HepG2 (cell line): ENCODE measurements around the gene PACS1. TPM values are rescaled to one million over a fixed set of nuclear protein-coding genes. Genes with fewer than 3 reads are reported as not detected.

Source experiments
- CREB1 ChIP-seq, 2 experiments: fragments of 450-650 bp in 1 of 2; IDR thresholded peaks; 2 replicates each; pipeline ENCODE4 v1.6.1; 2016 to 2017; ENCODE audit warnings: control low read depth in 1 of 2, mild to moderate bottlenecking in 1 of 2, missing compliant biosample characterization in 1 of 2, missing genetic modification characterization in 1 of 2
- EEA1 ChIP-seq: sonication (generic); formaldehyde crosslinking; IDR thresholded peaks from 2 replicates; pipeline ENCODE4 v1.5.1; 2020; ENCODE audit warnings: mild to moderate bottlenecking, missing genetic modification reagents, borderline replicate concordance
- FOXA1 ChIP-seq, 2 experiments: fragments of 450-650 bp in 1 of 2; sonication (generic) in 1 of 2; formaldehyde crosslinking in 1 of 2; IDR thresholded peaks; 2 replicates each; pipeline versions ENCODE4 v1.4.0 to v1.6.1; 2016 to 2020; ENCODE audit warnings: missing genetic modification reagents in 1 of 2
- KLF13 ChIP-seq: sonication (generic); formaldehyde crosslinking; IDR thresholded peaks from 2 replicates; pipeline ENCODE4 v1.4.0; 2020; ENCODE audit warnings: mild to moderate bottlenecking, missing genetic modification reagents
- NFIB ChIP-seq: sonication (generic); formaldehyde crosslinking; IDR thresholded peaks from 2 replicates; pipeline ENCODE4 v1.9.0; 2021; ENCODE audit warnings: missing genetic modification reagents, mild to moderate bottlenecking, borderline replicate concordance
- NR2F2 ChIP-seq: IDR thresholded peaks from 2 replicates; pipeline ENCODE4 v1.6.1; 2012; ENCODE audit warnings: low read depth, inconsistent platforms, borderline replicate concordance
- ZBTB7A ChIP-seq: sonication (generic); formaldehyde crosslinking; IDR thresholded peaks from 2 replicates; pipeline ENCODE4 v1.8.0; 2022; ENCODE audit warnings: mild to moderate bottlenecking, missing genetic modification reagents
- ZFX ChIP-seq: sonication (generic); formaldehyde crosslinking; IDR thresholded peaks from 2 replicates; pipeline ENCODE4 v1.4.0; 2020; ENCODE audit warnings: mild to moderate bottlenecking, low read depth, missing genetic modification reagents, moderate library complexity
- polyA plus RNA-seq, 8 experiments: library from polyadenylated mRNA; depleted of rRNA in 3 of 8; stranded (reverse) in 7 of 8; unstranded in 1 of 8; fragments of >200 nt; fragmentation: Illumina TruSeq in 4 of 8; extraction: Trizol in 4 of 8; gene quantifications; 2 replicates each; pipeline versions ENCODE4 v1.2.1 to v1.2.3, GENCODE V29; 2011 to 2016; ENCODE audit warnings: low read depth in 4 of 8, missing spikeins in 1 of 8, mixed read lengths in 1 of 8; ENCODE audit not compliant: insufficient read depth in 1 of 8
- total RNA-seq, 5 experiments: library from RNA; depleted of rRNA; stranded (reverse); fragments of >200 nt; fragmentation: Illumina TruSeq; extraction: Trizol; gene quantifications; 2 replicates each; pipeline ENCODE4 v1.2.3, GENCODE V29; 2016; ENCODE audit warnings: low read depth in 1 of 5
- TF ChIP-seq, protein P1 (sequence below): sonication (generic); formaldehyde crosslinking; IDR thresholded peaks from 2 replicates; pipeline ENCODE4 v1.9.0; 2022; ENCODE audit warnings: missing genetic modification reagents, mild to moderate bottlenecking, borderline replicate concordance
- TF ChIP-seq, protein P2 (sequence below): sonication (generic); formaldehyde crosslinking; IDR thresholded peaks from 2 replicates; pipeline ENCODE4 v1.4.0; 2020; ENCODE audit warnings: missing genetic modification reagents
- TF ChIP-seq, protein P3 (sequence below): sonication (generic); formaldehyde crosslinking; IDR thresholded peaks from 2 replicates; pipeline ENCODE4 v1.4.0; 2020; ENCODE audit warnings: mild to moderate bottlenecking, missing genetic modification reagents

Gene PACS1
- total and polyA plus RNA-seq, 2 of the 13 experiments (the other 11 are each of a cell fraction or from before 2014, with no cell fraction given): 7.6 to 8.6 TPM

- TF ChIP-seq CREB1 (IDR thresholded peaks at IDR 0.05) (peak; percentile 39; the same call in 1 of the 2 replicates), CREB1 (CRISPR knock-in tag; IDR thresholded peaks at IDR 0.05) (no peak), FOXA1 (IDR thresholded peaks at IDR 0.05) (no peak), FOXA1 (CRISPR knock-in tag; IDR thresholded peaks at IDR 0.05) (no peak), ZFX (no peak), NFIB (CRISPR knock-in tag) (no peak), EEA1 (CRISPR knock-in tag) (no peak), ZBTB7A (CRISPR knock-in tag) (no peak), KLF13 (CRISPR knock-in tag) (no peak), NR2F2 (no peak)
- TF ChIP-seq, protein P1, sequence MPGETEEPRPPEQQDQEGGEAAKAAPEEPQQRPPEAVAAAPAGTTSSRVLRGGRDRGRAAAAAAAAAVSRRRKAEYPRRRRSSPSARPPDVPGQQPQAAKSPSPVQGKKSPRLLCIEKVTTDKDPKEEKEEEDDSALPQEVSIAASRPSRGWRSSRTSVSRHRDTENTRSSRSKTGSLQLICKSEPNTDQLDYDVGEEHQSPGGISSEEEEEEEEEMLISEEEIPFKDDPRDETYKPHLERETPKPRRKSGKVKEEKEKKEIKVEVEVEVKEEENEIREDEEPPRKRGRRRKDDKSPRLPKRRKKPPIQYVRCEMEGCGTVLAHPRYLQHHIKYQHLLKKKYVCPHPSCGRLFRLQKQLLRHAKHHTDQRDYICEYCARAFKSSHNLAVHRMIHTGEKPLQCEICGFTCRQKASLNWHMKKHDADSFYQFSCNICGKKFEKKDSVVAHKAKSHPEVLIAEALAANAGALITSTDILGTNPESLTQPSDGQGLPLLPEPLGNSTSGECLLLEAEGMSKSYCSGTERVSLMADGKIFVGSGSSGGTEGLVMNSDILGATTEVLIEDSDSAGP (CRISPR knock-in tag): no peak
- TF ChIP-seq, protein P2, sequence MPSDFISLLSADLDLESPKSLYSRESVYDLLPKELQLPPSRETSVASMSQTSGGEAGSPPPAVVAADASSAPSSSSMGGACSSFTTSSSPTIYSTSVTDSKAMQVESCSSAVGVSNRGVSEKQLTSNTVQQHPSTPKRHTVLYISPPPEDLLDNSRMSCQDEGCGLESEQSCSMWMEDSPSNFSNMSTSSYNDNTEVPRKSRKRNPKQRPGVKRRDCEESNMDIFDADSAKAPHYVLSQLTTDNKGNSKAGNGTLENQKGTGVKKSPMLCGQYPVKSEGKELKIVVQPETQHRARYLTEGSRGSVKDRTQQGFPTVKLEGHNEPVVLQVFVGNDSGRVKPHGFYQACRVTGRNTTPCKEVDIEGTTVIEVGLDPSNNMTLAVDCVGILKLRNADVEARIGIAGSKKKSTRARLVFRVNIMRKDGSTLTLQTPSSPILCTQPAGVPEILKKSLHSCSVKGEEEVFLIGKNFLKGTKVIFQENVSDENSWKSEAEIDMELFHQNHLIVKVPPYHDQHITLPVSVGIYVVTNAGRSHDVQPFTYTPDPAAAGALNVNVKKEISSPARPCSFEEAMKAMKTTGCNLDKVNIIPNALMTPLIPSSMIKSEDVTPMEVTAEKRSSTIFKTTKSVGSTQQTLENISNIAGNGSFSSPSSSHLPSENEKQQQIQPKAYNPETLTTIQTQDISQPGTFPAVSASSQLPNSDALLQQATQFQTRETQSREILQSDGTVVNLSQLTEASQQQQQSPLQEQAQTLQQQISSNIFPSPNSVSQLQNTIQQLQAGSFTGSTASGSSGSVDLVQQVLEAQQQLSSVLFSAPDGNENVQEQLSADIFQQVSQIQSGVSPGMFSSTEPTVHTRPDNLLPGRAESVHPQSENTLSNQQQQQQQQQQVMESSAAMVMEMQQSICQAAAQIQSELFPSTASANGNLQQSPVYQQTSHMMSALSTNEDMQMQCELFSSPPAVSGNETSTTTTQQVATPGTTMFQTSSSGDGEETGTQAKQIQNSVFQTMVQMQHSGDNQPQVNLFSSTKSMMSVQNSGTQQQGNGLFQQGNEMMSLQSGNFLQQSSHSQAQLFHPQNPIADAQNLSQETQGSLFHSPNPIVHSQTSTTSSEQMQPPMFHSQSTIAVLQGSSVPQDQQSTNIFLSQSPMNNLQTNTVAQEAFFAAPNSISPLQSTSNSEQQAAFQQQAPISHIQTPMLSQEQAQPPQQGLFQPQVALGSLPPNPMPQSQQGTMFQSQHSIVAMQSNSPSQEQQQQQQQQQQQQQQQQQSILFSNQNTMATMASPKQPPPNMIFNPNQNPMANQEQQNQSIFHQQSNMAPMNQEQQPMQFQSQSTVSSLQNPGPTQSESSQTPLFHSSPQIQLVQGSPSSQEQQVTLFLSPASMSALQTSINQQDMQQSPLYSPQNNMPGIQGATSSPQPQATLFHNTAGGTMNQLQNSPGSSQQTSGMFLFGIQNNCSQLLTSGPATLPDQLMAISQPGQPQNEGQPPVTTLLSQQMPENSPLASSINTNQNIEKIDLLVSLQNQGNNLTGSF (CRISPR knock-in tag): no peak
- TF ChIP-seq, protein P3, sequence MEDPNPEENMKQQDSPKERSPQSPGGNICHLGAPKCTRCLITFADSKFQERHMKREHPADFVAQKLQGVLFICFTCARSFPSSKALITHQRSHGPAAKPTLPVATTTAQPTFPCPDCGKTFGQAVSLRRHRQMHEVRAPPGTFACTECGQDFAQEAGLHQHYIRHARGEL (CRISPR knock-in tag): no peak
Measured at GRCh38 chr11:66280428-66280827, 210.4 kb downstream of the PACS1 start (continued).
